HL-60/S4 treated with phorbol 12-myristate 13-acetate at 8.2 ng/mL for 4 days and 3 days (cell line): ENCODE data around the gene CALML3.

Experiments used
- in situ Hi-C: fragments of 300-500 bp; cut with MboI; formaldehyde crosslinking; loops from 2 replicates; pipeline ENCODE4 v1.15.0; 2022; ENCODE audit warnings: low sequenced_read_pairs

Gene CALML3

GRCh38 chr10:5523796-5524574 lies 776 bp upstream of the CALML3 start:
- in situ Hi-C loops, result no loop called here

- in situ Hi-C loops, result no loop called here
These were observed 990 bp downstream of the CALML3 start for GRCh38 chr10:5525561-5526341.

DNA sequence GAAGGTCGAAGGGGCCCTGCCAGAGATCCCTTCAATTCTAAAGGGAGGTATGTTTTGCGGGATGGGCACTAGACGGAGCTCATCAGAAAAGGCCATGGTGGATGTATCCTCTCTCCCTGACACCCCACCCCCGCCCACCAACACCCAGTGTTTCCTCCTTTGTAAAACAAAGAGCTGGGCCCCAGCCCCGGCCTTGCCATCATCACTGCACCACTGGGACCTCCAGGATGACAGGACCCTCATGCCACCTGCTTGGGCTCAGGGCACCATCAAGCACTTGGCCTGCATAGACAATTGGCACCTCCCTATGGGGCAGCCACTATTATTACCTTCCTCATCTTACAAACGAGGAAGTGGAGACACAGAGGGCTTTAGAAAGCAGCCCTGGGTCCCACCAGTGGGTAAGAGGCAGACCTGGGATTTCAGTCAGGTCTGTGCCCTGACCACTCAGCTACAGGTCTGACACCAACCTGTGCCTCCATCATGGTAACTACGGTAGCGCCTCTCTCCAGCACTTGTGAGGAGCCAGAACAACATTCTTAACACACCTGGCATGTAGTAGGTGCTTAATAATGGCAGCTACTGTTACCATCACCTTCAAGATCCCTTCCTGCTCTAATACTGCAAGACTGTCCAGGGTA lies 2.0 kb downstream of the CALML3 start:
- in situ Hi-C loops, result no loop called here

DNA sequence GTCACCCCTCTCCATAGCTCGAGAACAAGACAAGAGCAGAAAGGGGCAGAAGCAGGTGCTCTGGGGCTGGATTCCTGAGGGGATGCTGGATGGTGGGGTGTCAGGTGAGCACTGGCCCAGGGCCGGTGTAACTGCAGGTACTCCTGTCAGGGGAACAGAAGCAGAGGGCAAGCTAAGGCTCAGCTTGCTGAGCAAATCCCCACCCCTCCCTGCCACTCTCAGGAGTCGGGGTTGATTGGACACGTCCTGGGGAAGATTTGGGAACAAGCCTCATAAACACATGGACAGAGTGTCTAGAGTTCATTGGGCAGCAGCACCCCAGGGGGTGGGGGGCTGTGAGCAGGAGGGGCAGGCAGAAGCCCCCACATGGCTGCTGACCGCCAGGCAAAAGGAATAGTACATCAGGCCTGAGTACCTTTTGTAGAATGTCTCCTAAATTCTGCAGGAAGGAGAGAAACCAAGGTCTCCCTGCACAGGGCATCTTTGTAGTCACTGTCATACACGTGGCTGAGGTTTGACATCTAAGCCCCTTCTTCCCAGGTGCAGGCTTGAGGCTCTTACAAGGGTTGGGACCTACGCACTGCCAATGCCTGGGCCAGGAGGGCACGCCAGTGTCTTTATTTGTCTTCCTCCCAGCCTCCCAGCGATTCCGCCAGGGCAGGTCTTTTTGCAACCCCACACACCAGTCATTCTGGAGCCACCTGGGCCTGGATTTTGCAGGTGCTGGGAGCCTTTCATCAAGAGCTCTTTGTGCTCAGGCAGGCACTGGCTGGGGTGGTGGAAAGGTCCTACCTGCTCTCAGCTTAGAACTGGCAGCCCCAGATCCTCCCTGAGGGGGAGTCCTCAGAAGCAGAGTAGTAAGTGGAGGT lies 2.8 kb downstream of the CALML3 start:
- in situ Hi-C loops, result no loop called here

GRCh38 chr10:5528989-5529701 lies 4.4 kb downstream of the CALML3 start:
- in situ Hi-C loops, result no loop called here

- in situ Hi-C loops, result no loop called here
These were observed 5.1 kb downstream of the CALML3 start for GRCh38 chr10:5529702-5530411.

DNA sequence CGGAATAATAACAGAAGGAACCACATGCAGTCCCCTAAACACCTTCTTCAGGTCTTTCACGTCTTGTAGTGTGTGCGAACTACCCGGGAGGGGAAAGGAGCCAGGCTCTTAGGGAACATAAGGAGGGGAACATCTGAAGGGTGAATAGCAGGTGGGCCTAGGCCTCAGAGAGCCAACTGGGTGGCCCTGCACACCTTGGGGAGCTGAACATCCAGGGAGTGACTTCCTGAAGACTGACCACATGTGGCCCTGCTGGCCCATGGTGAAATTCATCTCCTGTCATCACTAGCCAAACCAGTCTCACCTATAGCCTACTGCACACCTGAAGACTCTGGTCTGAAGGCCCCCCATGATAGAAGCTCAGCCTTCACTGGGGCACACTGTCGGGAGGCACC lies 5.6 kb downstream of the CALML3 start:
- in situ Hi-C loops, result no loop called here

GRCh38 chr10:5530846-5531557 lies 6.2 kb downstream of the CALML3 start:
- in situ Hi-C loops, result no loop called here

DNA sequence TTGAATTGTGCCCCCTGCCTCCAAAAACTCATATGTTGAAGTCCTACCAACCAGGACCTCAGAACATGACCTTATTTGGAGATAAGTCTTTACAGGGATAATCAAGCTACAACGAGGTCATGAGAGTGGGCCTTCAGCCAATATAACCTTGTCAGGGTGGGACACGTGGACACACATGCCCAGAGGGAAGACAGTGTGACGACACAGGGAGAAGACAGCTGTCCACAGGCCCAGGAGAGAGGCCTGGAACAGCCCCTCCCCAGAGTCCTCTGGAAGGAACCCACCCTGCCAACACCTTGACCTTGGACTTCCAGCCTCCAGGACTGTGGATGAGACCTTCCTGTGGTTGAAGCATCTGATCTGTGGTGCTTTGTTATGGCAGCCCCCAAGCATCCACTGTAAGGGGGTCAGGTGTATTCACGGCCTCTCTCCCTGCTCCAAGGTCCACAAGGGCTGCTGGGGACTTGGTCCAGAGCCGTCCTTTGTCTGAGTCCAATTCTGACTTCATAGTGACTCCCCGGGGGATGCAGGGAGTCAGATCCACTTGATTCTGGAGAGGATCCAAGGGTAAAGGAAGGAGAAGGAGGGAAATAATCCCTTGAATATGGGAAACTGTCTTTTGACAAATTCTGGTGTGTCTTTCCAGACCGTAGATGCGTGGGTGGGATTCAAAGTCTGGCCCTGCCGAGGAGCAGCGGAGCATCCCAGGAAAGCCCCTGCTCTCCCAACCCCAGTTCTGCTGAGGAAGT lies 7.0 kb downstream of the CALML3 start:
- in situ Hi-C loops, result no loop called here

GRCh38 chr10:5532307-5532605 lies 7.5 kb downstream of the CALML3 start:
- in situ Hi-C loops, result no loop called here

DNA sequence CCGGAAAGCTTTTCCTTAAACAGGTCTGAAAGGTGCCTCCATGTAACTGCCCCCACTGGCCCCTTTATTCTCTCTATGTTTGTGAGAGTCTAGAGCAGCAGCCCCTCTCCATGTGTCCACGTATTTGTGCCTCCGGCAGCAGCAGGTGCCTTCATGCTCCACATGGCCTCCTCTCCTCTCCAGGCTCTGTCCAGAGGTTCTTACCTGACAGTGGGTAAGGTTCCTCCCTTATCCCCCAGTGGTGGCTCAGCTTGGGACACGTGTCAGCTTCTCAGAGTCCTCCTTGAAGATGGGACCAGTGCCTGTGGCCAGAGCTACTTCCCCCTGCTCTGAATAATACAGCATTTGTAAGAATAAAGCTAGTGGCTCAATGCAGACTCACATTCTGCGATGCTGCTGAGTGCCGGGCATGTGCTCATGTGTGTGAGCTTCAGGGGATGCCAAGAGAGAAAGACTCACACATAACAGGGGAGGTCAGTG lies 7.9 kb downstream of the CALML3 start:
- in situ Hi-C loops, result no loop called here

GRCh38 chr10:5533098-5533731 lies 8.5 kb downstream of the CALML3 start:
- in situ Hi-C loops, result no loop called here

- in situ Hi-C loops, result no loop called here
These were observed 9.5 kb downstream of the CALML3 start for GRCh38 chr10:5534051-5534821.

DNA sequence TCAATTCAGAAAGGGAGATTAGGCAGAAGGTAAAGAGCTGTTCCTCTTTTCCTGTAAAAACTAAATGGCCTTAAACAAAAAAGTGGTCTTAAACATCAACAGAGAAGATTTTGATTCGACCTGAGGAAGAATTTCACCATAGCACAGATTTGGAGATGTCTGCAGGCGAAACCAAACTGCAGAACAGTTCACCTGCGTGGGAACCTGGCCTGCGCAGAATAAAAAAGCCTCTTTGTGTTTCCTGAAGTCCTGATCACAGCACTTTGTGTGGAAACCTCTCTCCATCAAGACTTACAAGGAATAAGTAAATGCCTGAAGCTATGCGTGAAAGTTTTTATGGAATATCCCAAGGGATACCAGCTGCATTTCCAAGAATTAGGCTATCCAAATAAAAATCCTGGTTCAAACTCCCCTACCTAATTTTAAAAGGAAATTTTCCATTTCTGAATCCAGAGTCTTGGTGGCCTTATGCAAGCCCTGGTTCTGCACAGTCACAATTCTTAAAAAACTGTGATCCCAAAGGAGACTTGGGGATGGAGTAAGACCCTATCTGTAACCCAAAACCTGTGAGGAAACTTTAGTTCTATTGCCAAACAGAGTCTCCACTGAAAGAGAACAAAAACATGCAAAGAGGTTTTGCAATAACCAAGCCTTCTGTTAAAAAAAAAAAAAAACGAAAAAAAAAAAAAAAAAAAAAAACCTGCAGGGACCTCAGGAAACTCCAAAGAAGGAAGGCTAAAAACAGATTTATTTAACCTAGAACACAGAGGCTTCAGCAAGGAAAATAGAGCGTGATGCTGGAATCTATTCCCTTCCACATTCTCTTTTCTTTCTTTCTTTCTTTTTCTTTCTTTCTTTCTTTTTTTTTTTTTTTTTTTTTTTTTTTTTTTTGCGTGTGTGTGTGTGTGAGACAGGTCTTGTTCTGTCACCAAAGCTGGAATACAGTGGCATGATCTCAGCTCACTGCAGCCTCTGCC lies 10.4 kb downstream of the CALML3 start:
- in situ Hi-C loops, result no loop called here

- in situ Hi-C loops, result no loop called here
These were observed 11.8 kb downstream of the CALML3 start for GRCh38 chr10:5536486-5537081.

GRCh38 chr10:5537684-5538083 lies 12.9 kb downstream of the CALML3 start:
- in situ Hi-C loops, result no loop called here
